Measurements from ENCODE around the gene PLCL2. TPM values are rescaled to one million over a fixed set of nuclear protein-coding genes. Genes with fewer than 3 reads are reported as not detected.

The PLCL2 gene
- total and polyA plus RNA-seq, 10 of the 15 experiments (the other 5 are each of a cell fraction or from before 2014, with no cell fraction given), result 7.5 to 37.3 (median 21.7) TPM

GRCh38 chr3:17137321-17137826 is 252.6 kb downstream of the PLCL2 start:
- intact Hi-C loops (cut with micrococcal nuclease; ENCODE audit: unreplicated experiment) (no loop called here), in situ Hi-C loops (cut with MboI) (no loop called here)
- ChIA-PET RAD21 (ENCODE audit: unreplicated experiment) (no interaction called here), CTCF (no interaction called here), POLR2A (no interaction called here), SMC1A (ENCODE audit: uncharacterized antibody, unreplicated experiment) (interaction anchor here (0.6 to 1.0 kb wide), 2 partner anchors 29 to 104 kb away, joined by 3 to 5 read pairs; no protein-coding TSS in a partner anchor)
- 52% methylated on average over 5 of the region's 5 CpGs for WGBS (ENCODE audit: insufficient coverage, insufficient replicate concordance, low lambda C conversion rate, missing lambda C conversion rate)
- Histone ChIP-seq H2AFZ (ENCODE audit: control insufficient read depth, low read depth, low read length) (no peak overlapping the region), H3K9me3 (replicated peaks; ENCODE audit: control insufficient read depth, insufficient read depth, low read length) (no peaks in the 10 kb centered on the region; the same call in 1 of the 3 replicates), H3K9ac (ENCODE audit: control insufficient read depth, insufficient read depth, low read length) (no peak overlapping the region), H4K20me1 (ENCODE audit: control insufficient read depth, insufficient read depth) (no peaks in the 10 kb centered on the region), H3K79me2 (ENCODE audit: control insufficient read depth, insufficient read depth, low read length) (no peaks in the 10 kb centered on the region), H3K4me3 (no peak overlapping the region), H3K27ac (ENCODE audit: control insufficient read depth, insufficient read depth) (no peak overlapping the region), H3K4me1 (ENCODE audit: control insufficient read depth, insufficient read depth, low read length) (no peaks in the 10 kb centered on the region), H3K27me3 (replicated peaks in 1 of 2; ENCODE audit: control insufficient read depth in 2 of 2, insufficient read depth in 2 of 2, low read length in 1 of 2) (no peaks in the 10 kb centered on the region), H3K36me3 (ENCODE audit: control insufficient read depth in 2 of 2, insufficient read depth in 2 of 2, low read length in 1 of 2) (no peaks in the 10 kb centered on the region), H3K4me2 (ENCODE audit: control insufficient read depth, insufficient read depth) (no peak overlapping the region)
- TF ChIP-seq MYC (IDR thresholded peaks at IDR 0.05; ENCODE audit: insufficient read depth, insufficient read length, insufficient replicate concordance, low read length, severe bottlenecking) (no peak), NFIC (IDR thresholded peaks at IDR 0.05; ENCODE audit: low read depth, low read length) (no peak), KLF5 (IDR thresholded peaks at IDR 0.05; ENCODE audit: partially characterized antibody) (no peak), FOS (IDR thresholded peaks at IDR 0.05; ENCODE audit: borderline replicate concordance, extremely low read depth, insufficient read length) (no peak), RAD21 (IDR thresholded peaks at IDR 0.05; ENCODE audit: insufficient read depth, low read depth, low read length) (no peak), NR2F1 (conservative IDR thresholded peaks at IDR 0.05) (no peak), CHD4 (IDR thresholded peaks at IDR 0.05) (no peak)
- no peak for DNase-seq (ENCODE audit: low read depth, low spot score)
- BruUV-seq (replicated peaks), result no TSS peak
- no peak for ATAC-seq
- no peak for FAIRE-seq

Measured in GM12878 (cell line).